Gastrocnemius medialis (tissue), 4 donors: ENCODE results near the gene PCDH1.
A peak's percentile ranks its signal among the peaks of the same experiment; 100 is the strongest.

Source experiments
- CTCF ChIP-seq, 5 experiments: fragments of 450-650 bp in 3 of 5; fragments of 200-600 bp in 2 of 5; sonication (generic) in 2 of 5; IDR thresholded peaks in 4 of 5; conservative IDR thresholded peaks in 1 of 5; 1 replicate in 4 of 5; 2 replicates in 1 of 5; pipeline ENCODE4 v1.5.1; 2016 to 2019; ENCODE audit warnings: antibody characterized with exemption in 5 of 5, mild to moderate bottlenecking in 3 of 5, moderate library complexity in 3 of 5
- POLR2A ChIP-seq, 2 donors: fragments of 450-650 bp; IDR thresholded peaks; one replicate each; pipeline ENCODE4 v1.6.1; 2017; ENCODE audit warnings: antibody characterized with exemption in 2 of 2, mild to moderate bottlenecking in 2 of 2, moderate library complexity in 2 of 2

- TF ChIP-seq POLR2A (IDR thresholded peaks at IDR 0.05) (peak; percentile 72 to 78), CTCF (IDR thresholded peaks at IDR 0.05 in 4 of 5, conservative IDR thresholded peaks at IDR 0.05 in 1 of 5) (peak in 3 of 5 experiments; percentile 22 to 38 (median 35))
Observed at GRCh38 chr5:141849415-141850243, 28.6 kb downstream of the PCDH1 start.
